GM12878 (cell line): ENCODE results near the gene DNPEP. TPM values are rescaled to one million over a fixed set of nuclear protein-coding genes. Genes with fewer than 3 reads are reported as not detected.

Source experiments
- ATAC-seq: fragments of 200-7000 bp; cut with Tn5 transposase; 3 replicates; pipeline ENCODE4 v1.9.1; 2020; ENCODE audit warnings: mild to moderate bottlenecking, moderate library complexity
- BruUV-seq: library from RNA; stranded (reverse); fragments of 400-500 nt; replicated peaks from 2 replicates; lab custom pipeline; 2021; lab: Mats Ljungman, UMichigan
- CTCF ChIA-PET: fragments of 300-600 bp; sonication (Branson Sonifier 250); formaldehyde crosslinking; extraction: SDS; loops from one replicate; lab custom pipeline; 2021; ENCODE audit warnings: inconsistent platforms; lab: Yijun Ruan, JAX
- POLR2A ChIA-PET: fragments of 350-600 bp; formaldehyde crosslinking; extraction: SDS; loops from one replicate; lab custom pipeline; 2021; ENCODE audit warnings: inconsistent platforms; lab: Charles Lee
- RAD21 ChIA-PET: fragments of 300-600 bp; sonication (Branson Sonifier 250); formaldehyde crosslinking; loops from one replicate; lab custom pipeline; 2023; ENCODE audit warnings: antibody characterized with exemption; ENCODE audit not compliant: unreplicated experiment; lab: Charles Lee
- SMC1A ChIA-PET: fragments of 300-600 bp; sonication (Branson Sonifier 250); formaldehyde crosslinking; loops from one replicate; lab custom pipeline; 2023; ENCODE audit not compliant: unreplicated experiment, uncharacterized antibody; lab: Charles Lee
- DNase-seq: peaks from one replicate; pipeline ENCODE4 v3.0.0-alpha.2; 2011; ENCODE audit warnings: low read depth, low spot score
- FAIRE-seq: peaks from 3 replicates; lab custom pipeline; 2011; peaks lifted over from hg19 to GRCh38; lab: Jason Lieb, UNC
- H2AFZ ChIP-seq: 2 replicates; pipeline ENCODE4 v1.6.0; 2011; ENCODE audit warnings: low read depth, low read length, control low read depth; ENCODE audit not compliant: control insufficient read depth
- H3K27ac ChIP-seq: 2 replicates; pipeline ENCODE4 v1.5.1; 2011; ENCODE audit warnings: control low read depth; ENCODE audit not compliant: control insufficient read depth, insufficient read depth
- H3K27me3 ChIP-seq, 2 experiments: replicated peaks in 1 of 2; 2 replicates each; pipeline versions ENCODE4 v1.6.0 to v1.6.1; 2011; ENCODE audit warnings: low read length in 1 of 2; ENCODE audit not compliant: control insufficient read depth in 2 of 2, insufficient read depth in 2 of 2
- H3K36me3 ChIP-seq, 2 experiments: 2 replicates each; pipeline ENCODE4 v1.5.1; 2011; ENCODE audit warnings: low read length in 1 of 2; ENCODE audit not compliant: control insufficient read depth in 2 of 2, insufficient read depth in 2 of 2
- H3K4me1 ChIP-seq: 2 replicates; pipeline ENCODE4 v1.6.1; 2011; ENCODE audit warnings: mild to moderate bottlenecking, low read length, moderate library complexity, mixed read lengths; ENCODE audit not compliant: control insufficient read depth, insufficient read depth
- H3K4me2 ChIP-seq: 2 replicates; pipeline ENCODE4 v1.6.0; 2011; ENCODE audit warnings: control low read depth; ENCODE audit not compliant: control insufficient read depth, insufficient read depth
- H3K4me3 ChIP-seq: fragments of 200-600 bp; sonication (generic); 2 replicates; pipeline ENCODE4 v1.5.1; 2016
- H3K79me2 ChIP-seq: 2 replicates; pipeline ENCODE4 v1.6.0; 2011; ENCODE audit warnings: low read length; ENCODE audit not compliant: control insufficient read depth, insufficient read depth
- H3K9ac ChIP-seq: 2 replicates; pipeline ENCODE4 v1.8.0; 2011; ENCODE audit warnings: low read length, control low read depth, mixed read lengths; ENCODE audit not compliant: control insufficient read depth, insufficient read depth
- H3K9me3 ChIP-seq: replicated peaks from 3 replicates; pipeline ENCODE4 v1.5.1; 2011; ENCODE audit warnings: mild to moderate bottlenecking, low read length; ENCODE audit not compliant: control insufficient read depth, insufficient read depth
- H4K20me1 ChIP-seq: 2 replicates; pipeline ENCODE4 v1.6.0; 2011; ENCODE audit not compliant: control insufficient read depth, insufficient read depth
- FOXK2 ChIP-seq: fragments of 450-650 bp; IDR thresholded peaks from 2 replicates; pipeline ENCODE4 v1.6.1; 2017; ENCODE audit warnings: mild to moderate bottlenecking, moderate library complexity
- JUND ChIP-seq: IDR thresholded peaks from 2 replicates; pipeline ENCODE4 v1.6.1; 2012; ENCODE audit warnings: low read depth, mild to moderate bottlenecking, low read length, improper control_type of control experiment, moderate library complexity
- NR2C2 ChIP-seq: IDR thresholded peaks from 2 replicates; pipeline ENCODE4 v1.6.1; 2011; ENCODE audit warnings: borderline replicate concordance, low read depth; ENCODE audit not compliant: control insufficient read depth, insufficient read length
- SMC3 ChIP-seq: IDR thresholded peaks from 2 replicates; pipeline ENCODE4 v1.6.1; 2011; ENCODE audit warnings: low read length, improper control_type of control experiment, borderline replicate concordance
- SREBF1 ChIP-seq: IDR thresholded peaks from 2 replicates; pipeline ENCODE4 v1.6.1; 2012; ENCODE audit warnings: mild to moderate bottlenecking, low read length
- SREBF2 ChIP-seq: IDR thresholded peaks from 2 replicates; pipeline ENCODE4 v1.6.1; 2012; ENCODE audit warnings: mild to moderate bottlenecking, low read length
- TAF1 ChIP-seq: IDR thresholded peaks from 2 replicates; pipeline ENCODE4 v1.6.1; 2011; ENCODE audit warnings: mild to moderate bottlenecking, low read depth, low read length, borderline replicate concordance
- ZNF207 ChIP-seq: fragments of 450-650 bp; IDR thresholded peaks from 2 replicates; pipeline ENCODE4 v1.6.1; 2014; ENCODE audit warnings: antibody characterized with exemption, mild to moderate bottlenecking, borderline replicate concordance
- WGBS: methylation state at CpG from one replicate; pipeline ENCODE4 v1.1.6; 2016; ENCODE audit warnings: low lambda C conversion rate; ENCODE audit not compliant: insufficient replicate concordance, insufficient coverage; ENCODE audit errors: missing lambda C conversion rate; 5-methylcytosine and 5-hydroxymethylcytosine counted together
- in situ Hi-C: fragments of 300-500 bp; cut with MboI; formaldehyde crosslinking; loops from 9 replicates; pipeline ENCODE4 v1.14.3; 2018; ENCODE audit warnings: mixed read lengths
- intact Hi-C: fragments of 100-400 bp; cut with micrococcal nuclease; formaldehyde crosslinking; loops from one replicate; pipeline ENCODE4 v1.14.2; 2022; ENCODE audit not compliant: unreplicated experiment
- polyA plus RNA-seq, 11 experiments: library from polyadenylated mRNA; depleted of rRNA in 4 of 11; unstranded in 6 of 11; stranded (reverse) in 5 of 11; fragments of >200 nt; fragmentation: Nextera tagmentation in 4 of 11; fragmentation: Illumina TruSeq in 1 of 11; extraction: Ambion mirVana in 4 of 11; extraction: Trizol in 1 of 11; gene quantifications; 1 replicate in 1 of 11; 2 replicates in 10 of 11; pipeline versions ENCODE4 v1.2.1 to v1.2.3, GENCODE V29; 2011 to 2016; ENCODE audit warnings: inconsistent platforms in 2 of 11, missing spikeins in 2 of 11, low read depth in 1 of 11
- total RNA-seq, 4 experiments: library from RNA; depleted of rRNA in 3 of 4; stranded (reverse); fragments of >200 nt in 3 of 4; fragmentation: Illumina TruSeq in 1 of 4; extraction: Trizol in 1 of 4; gene quantifications; 2 replicates each; pipeline versions ENCODE4 v1.2.1 to v1.2.3, GENCODE V29; 2013 to 2021
- TF ChIP-seq, protein P1 (sequence below): fragments of 450-650 bp; IDR thresholded peaks from 2 replicates; pipeline ENCODE4 v1.6.1; 2017; ENCODE audit warnings: mild to moderate bottlenecking

The DNPEP gene
- total and polyA plus RNA-seq, 10 of the 15 experiments (the other 5 are each of a cell fraction or from before 2014, with no cell fraction given): 33.1 to 82.0 (median 64.1) TPM

DNA sequence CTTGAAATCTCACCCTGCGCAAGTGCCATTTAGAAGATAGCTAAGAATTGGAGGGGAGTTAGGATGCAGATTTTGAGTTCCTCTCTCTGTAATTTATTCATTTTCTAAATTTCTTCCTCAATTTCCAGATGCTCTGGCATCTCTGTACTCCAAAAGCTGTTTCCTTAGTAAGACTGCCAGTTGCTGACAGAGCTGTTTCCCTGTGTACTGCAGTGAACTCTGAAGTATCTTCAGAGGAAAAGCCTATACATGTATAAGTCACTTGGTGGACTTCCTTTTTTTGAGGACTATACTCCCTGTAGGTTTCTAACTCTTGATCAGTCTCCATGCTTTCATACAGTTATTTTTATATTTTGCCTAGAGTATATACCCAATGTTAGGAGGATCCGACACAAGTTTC lies 53.6 kb downstream of the DNPEP start:
- H3K4me1 ChIP-seq: no peaks in the 10 kb centered on the region
- no TSS peak for BruUV-seq
- peaks cover 2% of the 10 kb centered on the region; the same call in 1 of the 3 replicates for H3K9me3 ChIP-seq
- no peak overlapping the region for H2AFZ ChIP-seq
- ATAC-seq (no peak), FAIRE-seq (no peak), DNase-seq (no peak)
- H3K36me3 ChIP-seq: no peaks in the 10 kb centered on the region
- H3K4me3 ChIP-seq: no peak overlapping the region
- H3K27ac ChIP-seq: no peak overlapping the region
- no peaks in the 10 kb centered on the region for H3K79me2 ChIP-seq
- TF ChIP-seq ZNF207 (no peak), FOXK2 (no peak), SREBF2 (no peak), JUND (no peak), NR2C2 (no peak), TAF1 (no peak), SMC3 (no peak), SREBF1 (no peak)
- TF ChIP-seq, protein P1, sequence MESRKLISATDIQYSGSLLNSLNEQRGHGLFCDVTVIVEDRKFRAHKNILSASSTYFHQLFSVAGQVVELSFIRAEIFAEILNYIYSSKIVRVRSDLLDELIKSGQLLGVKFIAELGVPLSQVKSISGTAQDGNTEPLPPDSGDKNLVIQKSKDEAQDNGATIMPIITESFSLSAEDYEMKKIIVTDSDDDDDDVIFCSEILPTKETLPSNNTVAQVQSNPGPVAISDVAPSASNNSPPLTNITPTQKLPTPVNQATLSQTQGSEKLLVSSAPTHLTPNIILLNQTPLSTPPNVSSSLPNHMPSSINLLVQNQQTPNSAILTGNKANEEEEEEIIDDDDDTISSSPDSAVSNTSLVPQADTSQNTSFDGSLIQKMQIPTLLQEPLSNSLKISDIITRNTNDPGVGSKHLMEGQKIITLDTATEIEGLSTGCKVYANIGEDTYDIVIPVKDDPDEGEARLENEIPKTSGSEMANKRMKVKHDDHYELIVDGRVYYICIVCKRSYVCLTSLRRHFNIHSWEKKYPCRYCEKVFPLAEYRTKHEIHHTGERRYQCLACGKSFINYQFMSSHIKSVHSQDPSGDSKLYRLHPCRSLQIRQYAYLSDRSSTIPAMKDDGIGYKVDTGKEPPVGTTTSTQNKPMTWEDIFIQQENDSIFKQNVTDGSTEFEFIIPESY: no peak
- WGBS: 50% methylated on average over 2 of the region's 2 CpGs
- H4K20me1 ChIP-seq: no peaks in the 10 kb centered on the region
- in situ Hi-C loops: no loop called here
- intact Hi-C loops: no loop called here
- H3K4me2 ChIP-seq: no peak overlapping the region
- H3K27me3 ChIP-seq: peaks cover 0 to 5% of the 10 kb centered on the region in 2 experiments; a peak in 2 of 4 replicates
- ChIA-PET SMC1A (no interaction called here), RAD21 (no interaction called here), POLR2A (no interaction called here), CTCF (interaction anchor here (0.8 to 1.5 kb wide), 2 partner anchors 11 to 18 kb away, joined by 3 read pairs; no protein-coding TSS in a partner anchor)
- H3K9ac ChIP-seq: no peak overlapping the region
